Gastrocnemius medialis (tissue), 4 donors: ENCODE results near the gene GPR63. TPM values are rescaled to one million over a fixed set of nuclear protein-coding genes. Genes with fewer than 3 reads are reported as not detected.

Experiments
- ATAC-seq, 2 donors: fragments of 150-250 bp; one replicate each; pipeline ENCODE4 v1.9.1; 2016
- DNase-seq, 2 donors: peaks; one replicate each; pipeline ENCODE4 v3.0.0-alpha.2; 2019
- H3K27ac ChIP-seq, 4 donors: fragments of 200-600 bp; sonication (generic); 1 replicate in 1 of 4; 2 replicates in 3 of 4; pipeline ENCODE4 v1.5.1; 2016 to 2018; ENCODE audit warnings: mild to moderate bottlenecking in 2 of 4, moderate library complexity in 1 of 4
- H3K27me3 ChIP-seq, 3 donors: fragments of 200-600 bp; sonication (generic) in 2 of 3; 1 replicate in 1 of 3; 2 replicates in 2 of 3; pipeline versions ENCODE4 v1.5.1 to v1.6.0; 2016 to 2019; ENCODE audit warnings: mild to moderate bottlenecking in 1 of 3, moderate library complexity in 1 of 3
- H3K36me3 ChIP-seq, 2 donors: fragments of 200-600 bp; sonication (generic) in 1 of 2; one replicate each; pipeline ENCODE4 v1.5.1; 2017 to 2018
- H3K4me1 ChIP-seq, 2 donors: fragments of 200-600 bp; sonication (generic) in 1 of 2; one replicate each; pipeline ENCODE4 v1.5.1; 2016 to 2017; ENCODE audit warnings: mild to moderate bottlenecking in 2 of 2
- H3K4me3 ChIP-seq, 4 donors: fragments of 200-600 bp; sonication (generic) in 3 of 4; 1 replicate in 1 of 4; 2 replicates in 3 of 4; pipeline ENCODE4 v1.5.1; 2016 to 2019; ENCODE audit warnings: mild to moderate bottlenecking in 2 of 4
- H3K9me3 ChIP-seq, 3 donors: fragments of 200-600 bp; sonication (generic) in 2 of 3; 1 replicate in 1 of 3; 2 replicates in 2 of 3; pipeline ENCODE4 v1.5.1; 2016 to 2019
- POLR2A ChIP-seq, 2 donors: fragments of 450-650 bp; IDR thresholded peaks; one replicate each; pipeline ENCODE4 v1.6.1; 2017; ENCODE audit warnings: antibody characterized with exemption in 2 of 2, mild to moderate bottlenecking in 2 of 2, moderate library complexity in 2 of 2
- in situ Hi-C, 4 donors: fragments of 200-750 bp; cut with MboI; loops; one replicate each; pipeline versions ENCODE4 v1.15.0 to v1.8.0; 2017; ENCODE audit warnings: low sequenced_read_pairs in 4 of 4
- intact Hi-C: fragments of 100-400 bp; cut with DNase I; formaldehyde crosslinking; loops from one replicate; pipeline ENCODE4 v1.15.1; 2023; ENCODE audit warnings: low total_unique reads
- total RNA-seq, 4 donors: library from RNA; depleted of rRNA; stranded (reverse); fragments of >200 nt; gene quantifications; one replicate each; pipeline versions ENCODE4 v1.1.0 to v1.2.3, GENCODE V29; 2016
- TF ChIP-seq, protein P1 (sequence below), 5 experiments: fragments of 450-650 bp in 3 of 5; fragments of 200-600 bp in 2 of 5; sonication (generic) in 2 of 5; IDR thresholded peaks in 4 of 5; conservative IDR thresholded peaks in 1 of 5; 1 replicate in 4 of 5; 2 replicates in 1 of 5; pipeline ENCODE4 v1.5.1; 2016 to 2019; ENCODE audit warnings: antibody characterized with exemption in 5 of 5, mild to moderate bottlenecking in 3 of 5, moderate library complexity in 3 of 5

The GPR63 gene
- total RNA-seq, 4 donors from 2014 or later: 0.07 to 0.16 (median 0.10) TPM; not detected in 1

DNA sequence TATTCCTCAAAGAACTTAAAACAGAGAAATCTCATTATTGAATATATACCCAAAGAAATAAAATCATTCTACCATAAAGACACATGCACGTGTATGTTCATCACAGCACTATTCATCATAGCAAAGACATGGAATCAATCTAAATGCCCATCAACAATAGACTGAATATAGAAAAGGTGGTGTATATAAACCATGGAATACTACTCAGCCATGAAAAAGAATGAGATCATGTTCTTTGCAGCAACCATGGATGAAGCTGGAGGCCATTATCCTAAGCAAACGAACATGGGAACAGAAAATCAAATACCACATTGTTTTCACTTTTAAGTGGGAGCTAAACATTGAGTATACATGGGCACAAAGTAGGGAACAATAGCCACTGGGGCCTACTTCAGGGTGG, 12.3 kb upstream of the GPR63 start:
- DNase-seq: no peak
- ATAC-seq: no peak
- intact Hi-C loops (no loop called here), in situ Hi-C loops (no loop called here)
- TF ChIP-seq, protein P1, sequence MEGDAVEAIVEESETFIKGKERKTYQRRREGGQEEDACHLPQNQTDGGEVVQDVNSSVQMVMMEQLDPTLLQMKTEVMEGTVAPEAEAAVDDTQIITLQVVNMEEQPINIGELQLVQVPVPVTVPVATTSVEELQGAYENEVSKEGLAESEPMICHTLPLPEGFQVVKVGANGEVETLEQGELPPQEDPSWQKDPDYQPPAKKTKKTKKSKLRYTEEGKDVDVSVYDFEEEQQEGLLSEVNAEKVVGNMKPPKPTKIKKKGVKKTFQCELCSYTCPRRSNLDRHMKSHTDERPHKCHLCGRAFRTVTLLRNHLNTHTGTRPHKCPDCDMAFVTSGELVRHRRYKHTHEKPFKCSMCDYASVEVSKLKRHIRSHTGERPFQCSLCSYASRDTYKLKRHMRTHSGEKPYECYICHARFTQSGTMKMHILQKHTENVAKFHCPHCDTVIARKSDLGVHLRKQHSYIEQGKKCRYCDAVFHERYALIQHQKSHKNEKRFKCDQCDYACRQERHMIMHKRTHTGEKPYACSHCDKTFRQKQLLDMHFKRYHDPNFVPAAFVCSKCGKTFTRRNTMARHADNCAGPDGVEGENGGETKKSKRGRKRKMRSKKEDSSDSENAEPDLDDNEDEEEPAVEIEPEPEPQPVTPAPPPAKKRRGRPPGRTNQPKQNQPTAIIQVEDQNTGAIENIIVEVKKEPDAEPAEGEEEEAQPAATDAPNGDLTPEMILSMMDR (IDR thresholded peaks at IDR 0.05 in 4 of 5, conservative IDR thresholded peaks at IDR 0.05 in 1 of 5): no peak
- TF ChIP-seq POLR2A (IDR thresholded peaks at IDR 0.05): no peak
- Histone ChIP-seq H3K27me3 (no peaks in the 10 kb centered on the region), H3K4me3 (no peak overlapping the region), H3K27ac (no peak overlapping the region), H3K9me3 (no peaks in the 10 kb centered on the region), H3K4me1 (no peaks in the 10 kb centered on the region), H3K36me3 (no peaks in the 10 kb centered on the region)

DNA sequence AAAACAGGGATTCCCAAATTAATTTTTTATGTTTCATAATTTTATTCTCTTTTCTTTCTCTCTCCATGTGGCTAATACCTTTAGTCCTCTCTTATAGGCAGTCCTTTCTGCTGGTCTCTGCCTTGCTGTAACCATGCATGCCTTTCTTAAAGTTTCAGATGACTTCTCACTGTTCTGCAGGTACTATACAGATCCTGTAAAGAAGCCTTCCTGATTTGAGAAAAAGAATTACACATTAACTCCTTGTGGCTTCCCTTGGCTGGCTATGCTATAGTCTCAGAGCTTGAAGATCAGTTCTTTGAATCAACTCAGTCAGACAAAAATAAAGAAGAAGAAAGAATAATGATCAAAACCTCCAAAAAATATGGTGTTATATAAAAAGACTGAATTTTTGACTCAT, 7.3 kb upstream of the GPR63 start:
- in situ Hi-C loops (no loop called here), intact Hi-C loops (no loop called here)
- ATAC-seq (no peak), DNase-seq (no peak)
- Histone ChIP-seq H3K9me3 (no peaks in the 10 kb centered on the region), H3K36me3 (no peaks in the 10 kb centered on the region), H3K27me3 (no peaks in the 10 kb centered on the region), H3K27ac (no peak overlapping the region), H3K4me1 (no peaks in the 10 kb centered on the region), H3K4me3 (no peak overlapping the region)
- TF ChIP-seq, protein P1 (IDR thresholded peaks at IDR 0.05 in 4 of 5, conservative IDR thresholded peaks at IDR 0.05 in 1 of 5): no peak
- no peak for TF ChIP-seq POLR2A (IDR thresholded peaks at IDR 0.05)

DNA sequence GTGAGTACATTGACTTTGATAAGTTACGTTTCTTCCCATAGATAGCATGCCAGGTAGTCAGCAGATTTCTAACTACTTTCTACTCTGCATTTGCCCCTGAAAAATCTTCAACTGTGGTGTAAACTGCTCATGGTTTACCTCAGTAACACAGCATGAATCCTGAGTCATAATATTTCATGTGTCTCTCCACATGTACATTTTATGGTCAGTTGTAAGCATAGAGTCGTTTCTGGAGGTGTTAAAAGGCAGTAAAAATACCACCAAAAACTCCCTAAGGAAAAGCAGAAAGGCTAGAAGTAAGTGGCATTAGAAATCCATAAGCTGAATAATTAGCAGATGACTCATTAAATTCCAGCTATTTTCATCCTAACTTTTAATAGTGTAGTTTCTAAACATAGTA, 4.1 kb upstream of the GPR63 start:
- peaks cover 3 to 14% of the 10 kb centered on the region in 2 donors for H3K4me1 ChIP-seq
- H3K4me3 ChIP-seq: no peak overlapping the region
- intact Hi-C loops: no loop called here
- DNase-seq (no peak), ATAC-seq (no peak)
- H3K27ac ChIP-seq: no peak overlapping the region
- peaks cover 6 to 11% (median 9%) of the 10 kb centered on the region in 3 donors for H3K27me3 ChIP-seq
- H3K36me3 ChIP-seq: no peaks in the 10 kb centered on the region
- TF ChIP-seq, protein P1 (IDR thresholded peaks at IDR 0.05 in 4 of 5, conservative IDR thresholded peaks at IDR 0.05 in 1 of 5): no peak
- no peak for TF ChIP-seq POLR2A (IDR thresholded peaks at IDR 0.05)
- H3K9me3 ChIP-seq: no peaks in the 10 kb centered on the region
- in situ Hi-C loops: no loop called here

DNA sequence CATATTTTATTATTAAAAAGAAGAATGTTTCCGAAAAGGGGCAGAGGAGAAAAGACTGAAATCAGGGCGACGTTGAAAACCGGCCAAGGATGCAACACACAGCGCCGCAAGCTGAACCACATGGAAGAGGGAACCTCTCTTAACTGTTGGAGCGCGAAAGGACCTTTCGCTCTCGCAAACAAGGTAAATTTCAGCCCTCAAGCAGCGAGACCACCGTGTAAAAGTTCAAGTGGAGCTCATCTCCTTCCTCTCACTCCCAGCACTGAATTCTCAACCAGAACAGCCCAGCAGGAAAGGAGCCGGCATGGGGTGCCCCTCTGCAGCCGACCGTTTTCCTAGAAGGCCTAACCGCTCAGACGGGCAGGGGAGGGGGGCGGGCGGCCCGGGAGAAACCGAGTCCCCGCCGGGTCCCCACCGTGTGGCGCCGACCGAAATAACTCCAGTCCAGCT, 621 bp downstream of the GPR63 start:
- peak; percentile 12 to 30 for ATAC-seq
- H3K36me3 ChIP-seq: no peaks in the 10 kb centered on the region
- in situ Hi-C loops (no loop called here), intact Hi-C loops (no loop called here)
- no peaks in the 10 kb centered on the region for H3K9me3 ChIP-seq
- no peak for DNase-seq
- H3K4me3 ChIP-seq: peak overlapping the region; percentile 62 to 82 (median 75)
- peaks cover 5 to 16% of the 10 kb centered on the region in 2 donors for H3K4me1 ChIP-seq
- H3K27me3 ChIP-seq: peaks cover 19 to 23% (median 21%) of the 10 kb centered on the region in 3 donors
- TF ChIP-seq POLR2A (IDR thresholded peaks at IDR 0.05): no peak
- TF ChIP-seq, protein P1 (IDR thresholded peaks at IDR 0.05 in 4 of 5, conservative IDR thresholded peaks at IDR 0.05 in 1 of 5): no peak
- H3K27ac ChIP-seq: no peak overlapping the region

DNA sequence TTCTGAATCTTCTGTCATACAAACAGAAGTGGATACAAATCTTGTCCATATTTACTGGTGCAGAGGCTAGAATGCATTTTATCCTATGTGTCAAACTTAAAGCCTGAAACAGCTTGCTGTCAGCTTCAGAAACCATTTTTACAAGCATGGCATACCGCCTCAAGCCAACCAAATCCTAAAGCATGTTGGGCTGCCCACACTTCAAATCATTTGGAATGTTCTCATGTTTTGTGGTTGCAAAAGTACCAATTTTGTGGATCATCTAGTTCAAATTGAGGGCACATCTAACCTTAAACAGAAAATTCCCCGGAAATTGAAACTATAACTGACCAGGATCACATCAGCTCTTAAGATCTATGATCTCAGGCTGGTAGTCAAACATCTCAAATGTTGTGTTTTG, 3.2 kb downstream of the GPR63 start:
- Histone ChIP-seq H3K27me3 (peaks cover 19 to 23% (median 21%) of the 10 kb centered on the region in 3 donors), H3K4me3 (no peak overlapping the region), H3K4me1 (peaks cover 5 to 16% of the 10 kb centered on the region in 2 donors), H3K36me3 (no peaks in the 10 kb centered on the region), H3K27ac (no peak overlapping the region), H3K9me3 (no peaks in the 10 kb centered on the region)
- intact Hi-C loops (no loop called here), in situ Hi-C loops (no loop called here)
- no peak for TF ChIP-seq POLR2A (IDR thresholded peaks at IDR 0.05)
- TF ChIP-seq, protein P1 (IDR thresholded peaks at IDR 0.05 in 4 of 5, conservative IDR thresholded peaks at IDR 0.05 in 1 of 5): no peak
- DNase-seq: no peak
- no peak for ATAC-seq
